Heart right ventricle (tissue), 16 donors: Measurements from ENCODE around the gene SLC8A2. TPM values are rescaled to one million over a fixed set of nuclear protein-coding genes. Genes with fewer than 3 reads are reported as not detected.

Experiments used
- ATAC-seq, 8 donors: fragments of 200-7000 bp; cut with Tn5 transposase; one replicate each; pipeline ENCODE4 v1.9.1; 2020; ENCODE audit warnings: mild to moderate bottlenecking in 8 of 8, moderate library complexity in 8 of 8, moderate number of reproducible peaks in 1 of 8
- DNase-seq, 2 donors: peaks; one replicate each; pipeline ENCODE4 v3.0.0-alpha.2; 2020
- H3K27ac ChIP-seq, 10 donors: fragments of 200-600 bp; sonication (generic) in 2 of 10; one replicate each; pipeline versions ENCODE4 v1.5.0 to v1.8.0; 2020 to 2022; ENCODE audit warnings: mild to moderate bottlenecking in 3 of 10
- H3K27me3 ChIP-seq, 7 donors: fragments of 200-600 bp; one replicate each; pipeline ENCODE4 v1.8.0; 2021 to 2022; ENCODE audit warnings: mild to moderate bottlenecking in 2 of 7
- H3K36me3 ChIP-seq, 9 donors: fragments of 200-600 bp; sonication (generic) in 1 of 9; one replicate each; pipeline versions ENCODE4 v1.5.0 to v1.8.0; 2020 to 2022; ENCODE audit warnings: mild to moderate bottlenecking in 2 of 9
- H3K4me1 ChIP-seq, 9 donors: fragments of 200-600 bp; sonication (generic) in 1 of 9; one replicate each; pipeline versions ENCODE4 v1.5.0 to v1.8.0; 2020 to 2022; ENCODE audit warnings: mild to moderate bottlenecking in 4 of 9
- H3K4me3 ChIP-seq, 10 donors: fragments of 200-600 bp; sonication (generic) in 2 of 10; one replicate each; pipeline versions ENCODE4 v1.5.0 to v1.8.0; 2020 to 2022; ENCODE audit warnings: mild to moderate bottlenecking in 7 of 10, moderate library complexity in 2 of 10
- H3K9me3 ChIP-seq, 11 donors: fragments of 200-600 bp in 10 of 11; sonication (generic) in 2 of 11; one replicate each; pipeline versions ENCODE4 v1.5.0 to v1.8.0; 2013 to 2022; ENCODE audit warnings: mild to moderate bottlenecking in 2 of 11, control low read depth in 1 of 11, moderate library complexity in 1 of 11
- WGBS, 2 donors: extraction: QIAGEN DNeasy Blood & Tissue Kit; methylation state at CpG; one replicate each; pipeline ENCODE4 v1.1.7; 2013; ENCODE audit warnings: inconsistent platforms in 1 of 2; 5-methylcytosine and 5-hydroxymethylcytosine counted together
- intact Hi-C, 10 donors: fragments of 100-400 bp; cut with DNase I; formaldehyde crosslinking; loops; one replicate each; pipeline versions ENCODE4 v1.11.1 to v1.14.2; 2022
- polyA plus RNA-seq, 2 donors: library from polyadenylated mRNA; stranded (reverse); fragments of 200-250 nt; gene quantifications; one replicate each; pipeline ENCODE4 v1.2.3, GENCODE V29; 2013
- total RNA-seq, 10 donors: library from RNA; stranded (reverse); fragmentation: NEBNext Ultra II Directional in 3 of 10; extraction: Animal tissue kit (Norgen Biotek cat#: 25700) in 3 of 10; gene quantifications; one replicate each; pipeline versions ENCODE4 v1.2.1 to v1.2.4, GENCODE V29; 2021 to 2023
- TF ChIP-seq, protein P1 (sequence below), 9 donors: fragments of 200-600 bp; sonication (generic) in 2 of 9; IDR thresholded peaks; one replicate each; pipeline versions ENCODE4 v1.5.0 to v1.8.0; 2021 to 2022; ENCODE audit warnings: antibody characterized with exemption in 9 of 9, mild to moderate bottlenecking in 5 of 9, moderate library complexity in 1 of 9
- donor health status: Arrhythmogenic right ventricular cardiomyopathy.
- donor health status: ischemic (EF 13 %, LVEDD 7.1; RV severe dilation, severe dysfunction).
- donor health status: healthy with polysubstance abuse.
- donor health status: DM: no; HTN: yes; CAD: no.
- donor health status: DM: no; HTN: no; CAD: no.
- donor health status: ischemic (EF 25% LVEDD 6.9; RV normal size, moderate dysfunction).
- donor health status: ischemic (EF 25% LVEDD 5.7; RV mildly dilated, moderate dysfunction).
- donor health status: healthy.
- donor health status: DM: yes; HTN: yes; CAD: no.
- donor health status: Ischemic cardiomyopathy.
- donor health status: ischemic (EF 35%, LVEDD 5.7; RV mildly dilated, moderate dysfunction).
- donor health status: nonischemic (EF 11% LVEDD 7.7; RV severe dilation, severe dysfunction).
- donor health status: DM: yes; HTN: yes; CAD: no.
- donor health status: PGD.
- donor health status: ischemic (EF 29% LVEDD 5.4; RV normal size, mild dysfunction).
- donor health status: nonischemic (EF 23%, LVEDD 6.1; RV moderate dilation, normal function).

Gene SLC8A2
- total and polyA plus RNA-seq, 12 donors, result 0.03 to 0.64 (median 0.15) TPM; not detected in 3

DNA sequence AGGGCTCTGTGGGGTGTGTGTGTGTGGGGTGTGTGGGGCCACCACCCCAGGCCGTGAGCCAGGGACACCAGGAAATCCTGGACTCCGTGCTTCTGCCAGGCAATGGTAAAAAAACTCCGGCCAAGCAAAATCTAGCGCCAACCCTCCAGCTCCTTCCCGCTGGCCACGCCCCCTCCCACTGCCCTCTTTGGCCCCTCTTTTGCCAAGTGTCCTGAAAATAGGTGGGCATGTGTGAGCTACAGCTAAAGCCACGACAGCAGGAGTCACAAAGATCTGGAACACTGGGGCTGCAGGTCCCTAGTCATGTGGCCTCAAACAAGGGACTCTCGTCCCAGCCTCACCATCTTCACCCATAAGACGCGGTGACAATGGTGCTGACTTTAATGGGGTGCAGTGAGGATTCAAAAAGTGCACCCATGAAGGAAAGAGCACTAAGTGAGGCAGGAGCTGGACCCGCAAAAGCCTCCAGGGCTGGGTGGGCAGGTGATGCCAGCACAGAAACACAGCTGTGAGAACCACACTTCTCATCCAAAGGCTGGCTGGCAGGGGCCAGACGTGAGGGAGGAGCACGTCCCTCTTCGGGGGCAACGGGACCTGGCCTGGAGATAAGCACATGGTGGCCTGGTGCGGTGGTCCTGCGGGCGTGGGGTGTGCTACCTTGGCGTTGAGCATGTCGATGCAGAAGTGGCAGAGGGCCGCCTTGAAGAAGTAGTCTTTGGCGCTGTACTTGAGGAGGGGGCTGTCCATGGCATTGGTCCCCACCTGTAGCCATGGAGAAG lies 19.9 kb upstream of the SLC8A2 start:
- Histone ChIP-seq H3K27ac (no peak overlapping the region), H3K9me3 (no peaks in the 10 kb centered on the region), H3K27me3 (no peaks in the 10 kb centered on the region), H3K36me3 (peaks cover 0 to 93% (median 16%) of the 10 kb centered on the region in 9 donors), H3K4me1 (peaks cover 0 to 45% (median 24%) of the 10 kb centered on the region in 9 donors), H3K4me3 (no peak overlapping the region)
- DNase-seq (no peak), ATAC-seq (peak in 1 of 8 donors; percentile 2)
- TF ChIP-seq, protein P1, sequence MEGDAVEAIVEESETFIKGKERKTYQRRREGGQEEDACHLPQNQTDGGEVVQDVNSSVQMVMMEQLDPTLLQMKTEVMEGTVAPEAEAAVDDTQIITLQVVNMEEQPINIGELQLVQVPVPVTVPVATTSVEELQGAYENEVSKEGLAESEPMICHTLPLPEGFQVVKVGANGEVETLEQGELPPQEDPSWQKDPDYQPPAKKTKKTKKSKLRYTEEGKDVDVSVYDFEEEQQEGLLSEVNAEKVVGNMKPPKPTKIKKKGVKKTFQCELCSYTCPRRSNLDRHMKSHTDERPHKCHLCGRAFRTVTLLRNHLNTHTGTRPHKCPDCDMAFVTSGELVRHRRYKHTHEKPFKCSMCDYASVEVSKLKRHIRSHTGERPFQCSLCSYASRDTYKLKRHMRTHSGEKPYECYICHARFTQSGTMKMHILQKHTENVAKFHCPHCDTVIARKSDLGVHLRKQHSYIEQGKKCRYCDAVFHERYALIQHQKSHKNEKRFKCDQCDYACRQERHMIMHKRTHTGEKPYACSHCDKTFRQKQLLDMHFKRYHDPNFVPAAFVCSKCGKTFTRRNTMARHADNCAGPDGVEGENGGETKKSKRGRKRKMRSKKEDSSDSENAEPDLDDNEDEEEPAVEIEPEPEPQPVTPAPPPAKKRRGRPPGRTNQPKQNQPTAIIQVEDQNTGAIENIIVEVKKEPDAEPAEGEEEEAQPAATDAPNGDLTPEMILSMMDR (IDR thresholded peaks at IDR 0.05), result no peak
- 80 to 84% methylated on average over 22 of the region's 22 CpGs for WGBS, 2 donors
- intact Hi-C loops, result no loop called here

DNA sequence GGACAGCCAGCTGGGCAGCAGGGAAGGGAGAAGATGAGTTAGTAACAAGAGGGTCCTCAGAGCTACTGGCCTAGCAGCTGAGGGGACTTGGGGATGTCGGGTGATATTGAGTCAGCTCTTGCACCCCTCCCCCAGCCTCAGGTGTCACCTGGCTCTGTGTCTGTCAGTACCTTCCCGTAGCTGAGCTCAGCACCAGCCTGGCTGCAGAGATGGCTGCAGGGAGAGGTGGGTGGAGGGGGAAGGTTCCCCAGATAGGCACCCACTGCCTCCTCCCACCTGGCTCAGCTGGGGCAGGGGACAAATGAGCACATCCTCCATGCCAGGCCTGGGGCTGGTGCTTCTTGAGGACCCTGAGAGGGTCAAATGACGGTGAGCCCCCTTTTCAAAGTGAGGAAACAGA lies 19.2 kb upstream of the SLC8A2 start:
- DNase-seq, result no peak
- WGBS, 2 donors, result 69 to 80% methylated on average over 3 of the region's 3 CpGs

DNA sequence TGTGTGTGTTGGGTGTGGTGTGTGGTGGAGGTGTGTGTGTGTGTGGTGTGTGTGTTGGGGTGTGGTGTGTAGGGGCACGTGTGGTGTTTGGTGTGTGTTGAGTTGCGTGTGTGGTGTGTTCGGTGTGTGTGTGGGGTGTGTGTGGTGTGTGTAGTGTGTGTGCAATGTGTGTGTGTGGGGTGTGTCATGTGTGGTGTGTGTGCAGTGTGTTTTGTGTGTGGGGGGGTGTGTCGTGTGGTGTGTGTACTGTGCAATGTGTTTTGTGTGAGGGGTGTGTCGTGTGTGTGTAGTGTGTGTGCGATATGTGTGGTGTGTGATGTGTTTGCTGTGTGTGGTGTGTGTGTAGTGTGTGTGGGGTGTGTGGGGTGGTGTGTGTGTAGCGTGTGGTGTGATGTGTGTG lies 18.3 kb upstream of the SLC8A2 start:
- Histone ChIP-seq H3K4me3 (no peak overlapping the region), H3K4me1 (peaks cover 0 to 35% (median 22%) of the 10 kb centered on the region in 9 donors), H3K36me3 (peaks cover 0 to 92% (median 14%) of the 10 kb centered on the region in 9 donors), H3K9me3 (no peaks in the 10 kb centered on the region), H3K27ac (no peak overlapping the region), H3K27me3 (no peaks in the 10 kb centered on the region)
- ATAC-seq (no peak), DNase-seq (no peak)
- intact Hi-C loops, result no loop called here
- WGBS, 2 donors, result 89 to 90% methylated on average over 7 of the region's 7 CpGs
- TF ChIP-seq, protein P1 (IDR thresholded peaks at IDR 0.05), result no peak

More for the DNA sequence above, 19.2 kb upstream of the SLC8A2 start:
- no peak overlapping the region for H3K27ac ChIP-seq
- no peak for ATAC-seq
- H3K9me3 ChIP-seq, result no peaks in the 10 kb centered on the region
- H3K36me3 ChIP-seq, result peaks cover 0 to 92% (median 14%) of the 10 kb centered on the region in 9 donors
- peaks cover 0 to 42% (median 23%) of the 10 kb centered on the region in 9 donors for H3K4me1 ChIP-seq
- H3K4me3 ChIP-seq, result no peak overlapping the region
- TF ChIP-seq, protein P1 (IDR thresholded peaks at IDR 0.05), result no peak
- intact Hi-C loops, result no loop called here
- no peaks in the 10 kb centered on the region for H3K27me3 ChIP-seq

DNA sequence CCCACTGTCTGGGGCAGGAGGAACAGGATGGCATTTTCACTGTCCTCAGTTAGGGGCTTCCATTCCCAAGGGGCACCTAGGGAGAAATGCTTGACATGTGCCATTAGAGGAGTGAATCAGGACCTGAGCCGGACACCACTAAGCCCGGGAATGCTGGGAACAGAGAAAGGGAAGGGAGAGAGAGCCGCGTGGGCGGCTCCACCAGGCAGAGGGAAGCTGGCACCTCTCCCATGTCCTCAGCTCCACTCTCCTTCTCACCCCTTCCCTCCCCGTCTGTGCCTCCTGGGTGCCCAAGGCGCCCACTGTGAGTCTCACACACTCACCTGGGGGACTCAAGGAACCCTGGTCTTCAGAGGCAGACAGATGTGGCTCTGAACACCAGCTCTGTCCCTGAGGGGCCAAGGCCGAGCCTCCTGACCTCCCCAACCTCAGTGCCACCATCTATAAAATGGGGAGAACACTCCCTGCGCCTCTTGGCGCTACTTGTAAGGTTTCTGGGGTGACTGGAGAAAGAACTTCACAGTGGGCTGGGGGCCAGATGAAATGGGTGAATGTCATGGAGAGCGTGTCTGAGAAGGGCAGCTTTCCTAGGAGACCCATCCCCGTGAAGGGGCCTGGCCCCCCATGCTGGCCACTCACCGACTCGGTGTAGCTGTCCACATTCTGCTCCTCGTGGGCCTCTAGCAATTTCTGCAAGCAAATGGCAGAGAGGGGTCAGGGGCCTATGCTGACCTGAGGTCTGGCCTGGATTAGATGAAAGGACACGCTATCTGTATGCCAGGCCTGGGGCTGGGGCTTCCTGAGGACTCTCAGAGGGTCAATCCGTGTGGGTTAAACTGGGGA lies 17.6 kb upstream of the SLC8A2 start:
- TF ChIP-seq, protein P1 (IDR thresholded peaks at IDR 0.05), result no peak
- 80 to 86% methylated on average over 17 of the region's 17 CpGs for WGBS, 2 donors
- no peaks in the 10 kb centered on the region for H3K9me3 ChIP-seq
- no peak for ATAC-seq
- H3K36me3 ChIP-seq, result peaks cover 0 to 87% (median 14%) of the 10 kb centered on the region in 9 donors
- no peak overlapping the region for H3K27ac ChIP-seq
- no peaks in the 10 kb centered on the region for H3K27me3 ChIP-seq
- H3K4me3 ChIP-seq, result no peak overlapping the region
- intact Hi-C loops, result no loop called here
- peaks cover 3 to 33% (median 23%) of the 10 kb centered on the region in 9 donors for H3K4me1 ChIP-seq
- no peak for DNase-seq
